Activated T-cell treated with anti-CD3 and anti-CD28 coated beads for 24 hours (primary cell): ENCODE measurements around the gene PPP1R15B.
"Not testable (repeated sequence)": the region's sequence is repeated elsewhere in the genome, so short reads cannot be mapped to it uniquely, and the experiment has no call there.

Experiments
- DNase-seq: peaks from one replicate; pipeline ENCODE4 v3.0.0-alpha.2; 2020; ENCODE audit warnings: low read depth

Gene PPP1R15B

DNA sequence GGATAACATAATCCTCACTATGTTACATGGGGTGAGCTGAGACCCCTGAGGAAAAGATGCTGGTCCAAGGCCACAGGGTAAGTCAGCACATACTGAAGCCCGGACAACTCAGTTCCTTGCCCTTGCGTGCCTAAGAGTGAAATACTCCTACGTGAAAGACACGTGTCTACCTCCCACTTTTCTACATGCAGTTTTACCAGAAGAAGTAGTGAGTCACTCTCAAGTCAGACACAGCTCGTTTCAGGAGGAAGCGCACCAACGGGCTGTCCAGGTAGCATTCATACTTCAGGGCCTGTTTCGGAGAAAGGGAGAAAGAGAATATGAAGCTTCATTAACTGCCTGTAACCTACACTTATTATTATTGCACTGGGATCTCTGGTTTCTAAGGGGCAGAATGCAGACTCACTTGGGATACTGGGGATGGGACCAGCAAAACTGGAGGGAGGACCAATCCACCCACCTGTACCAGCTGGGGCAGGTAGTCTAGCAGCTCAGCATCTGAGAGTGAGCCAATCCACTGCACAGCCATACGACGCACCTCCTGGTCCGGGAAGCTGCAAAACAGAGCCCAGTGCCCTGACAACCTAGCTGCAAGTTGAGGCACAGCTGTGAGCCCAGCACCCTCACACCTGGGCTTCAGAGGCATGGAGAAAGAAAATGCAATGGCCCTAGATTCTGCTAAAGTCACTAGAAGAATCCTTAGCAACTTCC is 32.4 kb upstream of the PPP1R15B start:
- DNase-seq = no peak

GRCh38 chr1:204443260-204443619 is 31.6 kb upstream of the PPP1R15B start:
- no peak for DNase-seq

DNA sequence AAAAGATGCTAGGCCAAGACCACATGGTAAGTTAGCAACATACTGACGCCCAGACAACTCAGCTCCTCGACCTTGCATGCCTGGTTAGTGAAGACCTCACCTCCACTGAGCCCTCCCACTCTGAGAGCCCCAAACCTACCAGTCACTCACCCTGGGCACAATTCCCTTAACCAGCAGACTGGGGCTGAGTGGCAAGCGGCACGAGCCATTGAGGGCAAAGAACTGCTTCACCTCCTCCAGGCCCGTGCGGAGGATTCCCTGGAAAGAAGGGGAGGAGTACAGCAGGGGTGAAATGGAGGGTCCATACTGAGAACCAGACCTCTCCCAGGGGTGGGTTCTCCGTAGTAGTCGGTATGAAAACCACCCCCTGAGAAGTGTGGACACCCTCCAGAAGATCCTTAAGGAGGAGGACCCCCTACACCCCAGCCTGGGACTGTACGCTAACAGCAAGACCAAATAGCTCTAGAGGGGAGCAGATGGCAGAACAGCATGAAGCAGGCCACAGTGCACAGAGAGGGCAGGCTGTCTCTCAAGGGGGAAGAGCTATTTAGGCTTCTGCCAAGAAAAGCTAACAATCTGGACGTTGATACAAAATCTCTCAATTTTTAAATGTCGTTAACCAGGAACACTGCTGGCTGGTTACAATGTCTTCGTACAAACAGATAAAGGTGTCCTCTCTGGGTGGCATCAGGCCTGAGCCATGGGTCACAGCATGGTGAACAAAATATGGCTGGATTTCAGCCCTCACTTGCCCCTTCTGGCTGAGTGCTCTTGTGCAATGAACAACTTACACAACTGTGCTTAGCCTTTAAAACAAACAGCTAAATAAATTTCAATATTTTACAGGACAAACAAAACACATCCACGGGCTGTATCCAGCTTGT is 31.0 kb upstream of the PPP1R15B start:
- DNase-seq = no peak

- no peak for DNase-seq
These were observed 29.9 kb upstream of the PPP1R15B start for GRCh38 chr1:204441558-204441957.

DNA sequence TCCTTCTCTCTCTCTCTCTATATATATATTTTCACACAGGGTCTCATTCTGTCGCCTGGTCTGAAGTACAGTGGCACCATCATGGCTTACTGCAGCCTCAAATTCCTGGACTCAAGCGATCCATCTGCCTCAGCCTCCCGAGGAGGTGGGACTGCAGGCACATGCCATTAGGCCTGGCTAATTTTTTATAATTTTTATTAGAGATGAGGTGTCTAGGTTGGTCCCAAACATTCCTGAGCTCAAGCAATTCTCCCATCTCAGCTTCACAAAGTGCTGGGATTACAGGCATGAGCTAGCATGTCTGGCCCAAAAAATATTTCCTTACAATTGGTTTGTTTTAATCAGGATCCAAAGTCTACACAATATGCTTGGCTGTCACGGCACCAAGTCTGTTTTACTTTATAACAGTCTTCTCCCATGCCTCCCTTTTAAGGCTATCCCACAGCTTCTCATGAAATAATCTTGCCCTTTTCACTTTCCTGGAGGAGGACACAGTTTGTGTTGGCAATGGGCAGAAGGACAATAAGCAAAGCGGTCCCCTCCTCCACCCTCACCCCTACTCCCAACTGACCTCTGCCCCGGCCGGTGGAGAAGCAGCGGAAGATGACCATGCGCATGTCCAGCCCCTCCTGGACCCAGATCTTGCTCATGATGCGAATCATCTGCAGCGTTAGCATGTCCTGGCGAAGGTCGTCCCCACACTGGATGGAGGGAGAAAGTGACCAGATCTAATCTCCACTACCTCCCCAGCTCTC is 28.2 kb upstream of the PPP1R15B start:
- no peak for DNase-seq

DNA sequence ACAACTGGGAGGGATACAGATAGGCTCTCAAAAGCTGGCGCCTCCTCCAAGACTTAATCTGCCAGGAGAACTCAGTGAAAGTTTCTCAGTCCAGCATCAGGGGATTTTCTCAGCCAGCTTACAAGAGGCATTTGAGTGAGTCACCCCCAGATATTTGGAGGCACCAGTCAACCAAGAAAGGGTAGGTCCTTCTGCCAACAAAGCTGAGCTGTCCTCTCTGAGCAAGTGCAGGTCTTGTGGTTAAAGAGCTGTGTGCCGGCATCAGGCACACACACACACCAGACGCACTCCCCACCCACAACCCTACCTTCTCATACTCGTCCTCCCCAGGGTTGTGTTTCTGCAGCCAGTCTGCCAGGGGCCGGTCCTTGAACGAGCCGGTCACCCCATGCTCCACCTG is 27.0 kb upstream of the PPP1R15B start:
- no peak for DNase-seq

GRCh38 chr1:204437796-204438570 is 26.4 kb upstream of the PPP1R15B start:
- DNase-seq = no peak

DNA sequence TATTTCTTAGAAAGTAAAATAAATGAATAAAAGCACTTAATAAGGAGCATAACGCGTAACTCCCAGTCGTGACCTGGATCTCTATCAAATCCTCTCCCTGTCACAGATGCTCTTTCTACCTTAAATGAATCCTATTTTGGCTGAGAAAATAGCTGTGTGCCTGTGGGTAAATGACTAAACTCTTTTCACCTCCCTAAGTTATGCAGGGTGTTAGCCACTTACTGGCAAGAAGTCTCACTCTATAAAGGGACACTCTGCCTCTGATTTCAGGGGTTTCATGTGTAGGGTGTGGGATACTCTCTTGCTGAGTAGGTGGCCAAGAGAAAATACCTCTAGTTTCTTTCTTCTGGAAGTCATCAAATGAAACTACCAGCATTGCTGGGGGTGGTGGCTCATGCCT is 24.3 kb upstream of the PPP1R15B start:
- no peak for DNase-seq

GRCh38 chr1:204435381-204435831 is 23.8 kb upstream of the PPP1R15B start:
- DNase-seq = no peak

DNA sequence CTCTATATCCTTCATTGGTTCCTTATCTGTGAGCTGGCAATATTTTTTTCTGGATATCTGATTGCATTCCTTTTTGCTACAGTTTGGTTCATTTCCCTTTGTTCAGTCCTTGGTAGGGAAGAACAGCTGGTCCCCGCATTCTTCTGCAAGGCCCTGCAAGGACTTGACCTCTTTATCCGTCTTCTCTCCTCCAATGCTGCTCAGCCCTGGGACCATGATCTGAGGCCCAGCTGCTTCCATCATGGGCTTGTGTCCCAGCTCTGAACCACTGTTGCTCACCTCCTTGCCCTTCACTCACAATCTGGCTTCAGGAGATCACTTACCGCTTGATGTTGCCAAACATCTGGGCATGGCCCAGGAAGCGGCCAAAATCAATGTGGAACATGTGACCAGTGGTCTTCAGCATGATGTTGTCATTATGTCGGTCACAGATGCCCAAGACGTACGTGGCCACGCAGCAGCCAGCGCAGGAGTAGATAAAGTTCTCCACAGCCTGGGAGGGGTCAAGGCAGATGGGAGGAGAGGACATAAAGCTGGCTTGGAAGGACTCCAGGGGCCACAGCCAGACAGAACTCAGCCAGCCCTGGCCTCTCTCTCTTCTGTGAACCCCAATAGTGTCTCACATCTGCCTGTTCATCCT is 22.6 kb upstream of the PPP1R15B start:
- no peak for DNase-seq

DNA sequence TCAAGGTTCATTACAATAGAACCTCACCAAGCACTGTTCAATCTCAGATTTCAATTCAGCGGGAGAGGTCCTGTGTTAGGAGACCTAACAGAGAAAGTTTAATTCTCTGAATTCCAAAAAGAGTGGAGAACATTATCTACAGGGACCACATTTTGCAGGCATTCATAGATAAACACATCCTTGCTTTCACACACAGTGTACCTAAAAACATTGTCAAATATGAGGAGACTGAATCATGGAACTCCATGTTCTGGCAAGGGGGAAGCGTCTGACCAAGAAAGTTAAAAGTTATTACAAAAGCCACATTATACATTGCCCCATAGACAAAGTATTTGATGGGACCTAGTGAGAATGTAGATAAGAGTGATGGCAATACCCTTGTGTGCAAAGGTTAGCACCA is 21.1 kb upstream of the PPP1R15B start:
- no peak for DNase-seq

DNA sequence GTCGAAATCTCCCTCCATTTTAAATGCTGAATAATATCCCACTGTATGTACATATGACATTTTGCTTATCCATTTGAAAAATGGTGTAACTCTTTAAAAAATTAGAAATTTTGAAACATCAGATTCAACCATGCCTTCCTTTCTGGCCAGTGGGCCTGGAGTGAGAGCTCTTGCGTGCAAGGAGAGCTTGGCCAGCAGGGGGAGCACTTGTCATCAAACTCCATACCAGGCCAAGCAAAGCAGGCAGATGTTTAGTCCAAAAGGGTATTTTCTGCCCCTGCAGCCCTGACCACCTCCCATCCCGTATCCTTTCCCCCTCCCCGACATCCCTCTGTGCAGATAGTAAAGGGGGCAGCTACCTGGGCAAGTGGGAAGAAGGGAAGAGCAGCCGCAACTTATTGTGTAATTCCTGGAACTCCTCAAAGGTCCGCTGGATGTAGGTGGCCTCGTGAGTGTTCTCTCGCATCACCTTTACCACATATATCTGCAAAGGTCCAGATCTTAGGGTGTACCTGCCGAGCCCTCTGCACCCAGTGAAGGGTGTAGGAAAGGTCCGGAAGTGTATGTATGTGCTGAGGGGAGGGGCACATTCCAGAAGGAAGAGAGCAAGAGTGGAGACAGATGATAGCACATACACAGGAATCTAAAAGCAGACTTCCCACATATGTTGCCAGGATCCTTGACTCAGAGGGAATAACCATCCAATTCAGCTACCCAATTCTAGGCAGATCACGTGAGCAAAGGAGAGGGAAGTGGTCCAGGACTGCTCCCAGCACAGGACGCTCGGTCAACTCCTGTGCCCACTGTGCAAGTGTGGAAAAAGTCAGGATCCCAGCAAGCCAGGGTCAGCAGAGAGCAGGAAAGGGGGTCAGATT is 19.9 kb upstream of the PPP1R15B start:
- peak; percentile 67 for DNase-seq

DNA sequence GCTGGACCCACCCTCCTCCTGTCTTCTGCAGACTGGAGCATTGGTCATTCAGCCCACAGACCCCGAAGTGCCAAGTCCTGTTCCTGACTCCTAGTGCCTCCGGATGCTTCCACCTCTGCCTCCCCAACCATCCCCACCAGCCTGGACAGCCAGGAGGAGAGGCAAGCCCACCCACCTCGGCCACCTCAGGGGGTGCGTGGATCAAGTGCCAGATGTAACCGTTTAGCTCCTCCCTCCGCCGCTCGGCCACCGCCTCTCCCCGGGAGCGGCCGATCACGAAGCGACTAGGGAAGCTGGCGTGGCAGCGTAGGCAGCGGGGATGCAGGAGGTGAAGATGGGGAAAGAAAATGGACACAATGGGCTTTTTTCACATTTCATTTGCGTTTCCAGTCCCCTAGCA is 18.1 kb upstream of the PPP1R15B start:
- DNase-seq = no peak

DNA sequence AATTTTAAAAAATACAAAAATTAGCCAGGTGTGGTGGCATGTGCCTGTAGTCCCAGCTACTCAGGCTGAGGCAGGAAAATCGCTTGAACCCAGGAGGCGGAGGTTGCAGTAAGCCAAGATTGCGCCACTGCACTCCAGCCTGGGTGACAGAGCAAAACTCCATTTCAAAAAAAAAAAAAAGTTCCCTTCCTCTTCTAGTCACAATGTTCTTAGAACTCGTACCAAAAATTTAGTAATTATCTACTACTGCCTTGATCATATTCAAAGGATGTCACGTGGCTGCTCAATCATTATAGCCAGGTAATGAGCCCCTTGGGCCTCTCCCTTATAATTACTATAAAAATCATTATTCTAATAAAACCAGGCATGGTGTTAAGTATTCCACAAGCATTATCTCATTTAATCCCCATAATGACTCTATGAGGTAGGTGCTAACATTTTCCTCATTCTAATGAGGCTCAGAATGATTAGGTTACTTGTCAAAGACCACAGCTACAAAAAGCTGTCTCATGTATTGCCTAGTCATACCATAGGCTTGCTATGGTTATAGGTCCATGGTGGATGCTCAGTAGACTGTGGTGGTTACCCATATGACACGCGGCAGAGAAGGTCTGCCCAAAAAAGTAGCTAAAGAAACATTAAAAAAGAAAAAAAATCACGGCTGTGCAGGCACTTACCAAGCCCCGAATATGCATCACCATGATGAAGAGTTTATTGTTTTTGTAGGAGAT is 15.5 kb upstream of the PPP1R15B start:
- DNase-seq = no peak

DNA sequence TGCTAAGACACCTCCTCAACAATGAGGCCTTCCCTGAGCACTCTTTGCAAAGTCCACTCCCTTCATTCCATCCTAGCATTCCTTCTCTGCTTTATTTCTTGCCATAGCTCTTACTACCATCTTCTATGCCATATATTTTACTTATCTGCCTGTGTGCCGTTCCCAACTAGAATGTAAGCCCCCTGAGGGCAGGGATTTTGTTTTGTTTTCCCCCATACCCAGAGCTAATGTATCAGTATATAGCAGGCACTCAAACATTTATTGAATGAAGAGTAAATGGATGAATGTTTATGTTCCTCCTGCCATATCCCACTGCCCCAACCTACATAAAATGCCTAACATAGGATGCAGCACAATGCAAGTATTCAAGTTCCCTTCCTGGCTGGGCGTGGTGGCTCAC is 14.9 kb upstream of the PPP1R15B start:
- no peak for DNase-seq

GRCh38 chr1:204426035-204426436 is 14.4 kb upstream of the PPP1R15B start:
- no peak for DNase-seq

DNA sequence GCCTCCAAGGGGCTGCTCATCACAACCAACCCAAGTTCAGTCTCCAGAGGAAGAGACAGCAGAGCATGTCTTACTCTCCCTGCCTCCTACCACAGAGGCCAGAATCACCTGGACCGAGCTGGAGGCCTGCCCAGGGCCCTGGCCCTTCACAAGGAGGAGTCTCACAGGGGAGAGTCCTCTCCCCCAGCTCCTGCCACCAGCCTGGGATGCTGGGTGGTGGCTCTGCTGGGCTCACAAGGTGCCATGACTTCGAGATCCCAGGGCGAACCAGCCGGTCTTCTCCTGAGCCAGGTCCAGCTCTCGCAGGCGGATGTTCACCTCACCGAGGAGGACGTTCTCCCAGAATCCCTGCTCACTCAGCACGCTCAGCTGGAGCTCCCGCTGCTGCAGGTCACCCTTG is 13.0 kb upstream of the PPP1R15B start:
- DNase-seq = no peak

- DNase-seq = not testable (repeated sequence)
These were observed 10.6 kb upstream of the PPP1R15B start for GRCh38 chr1:204422061-204422705.

DNA sequence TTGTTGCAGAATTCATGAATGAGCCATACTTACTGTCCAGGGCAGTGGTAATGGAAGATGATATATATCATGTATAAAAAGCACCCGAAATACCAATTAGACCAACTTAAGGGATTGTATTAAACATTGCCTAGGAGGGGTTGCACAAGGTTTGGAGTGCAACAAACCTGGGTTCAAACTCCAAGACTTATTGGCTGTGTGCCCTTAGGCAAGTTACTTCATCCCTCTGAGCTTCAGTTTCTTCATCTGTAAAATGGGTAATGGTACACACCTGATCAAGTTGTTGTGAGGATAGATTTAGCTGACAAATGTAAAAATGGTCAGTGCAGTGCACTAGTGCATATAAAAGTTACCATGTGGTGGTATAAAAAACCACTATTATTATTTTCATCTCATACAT is 9.8 kb upstream of the PPP1R15B start:
- no peak for DNase-seq
